Measurements from ENCODE around the gene PCNX1. TPM values are rescaled to one million over a fixed set of nuclear protein-coding genes. Genes with fewer than 3 reads are reported as not detected.
"Not testable (repeated sequence)": the region's sequence is repeated elsewhere in the genome, so short reads cannot be mapped to it uniquely, and the experiment has no call there.

Gene PCNX1
- total RNA-seq, 8 experiments from 2014 or later = 17.2 to 79.9 (median 32.7) TPM

- no peak overlapping the region for H3K4me3 ChIP-seq
- ATAC-seq (replicated peaks in 6 of 8) = no peak
- H3K27ac ChIP-seq = no peak overlapping the region
- in situ Hi-C loops (cut with MboI; ENCODE audit: low pct_unique_long_range_greater_than_20kb in 2 of 9, low sequenced_read_pairs in 9 of 9, unreplicated experiment in 9 of 9) = no loop called here
- H3K4me1 ChIP-seq (replicated peaks in 1 of 2) = no peaks in the 10 kb centered on the region
These were observed 23.7 kb downstream of the PCNX1 start for GRCh38 chr14:70931008-70931407.

GRCh38 chr14:70934084-70934483, 26.8 kb downstream of the PCNX1 start:
- 10 to 100% (median 96%) methylated on average over 3 to 5 of the region's 5 CpGs for WGBS, 10 experiments
- in situ Hi-C loops (cut with MboI; ENCODE audit: low pct_unique_long_range_greater_than_20kb in 2 of 9, low sequenced_read_pairs in 9 of 9, unreplicated experiment in 9 of 9) = no loop called here
- Histone ChIP-seq H3K4me1 (replicated peaks in 1 of 2) (no peaks in the 10 kb centered on the region), H3K27ac (no peak overlapping the region), H3K4me3 (no peak overlapping the region)
- no peak for ATAC-seq (replicated peaks in 6 of 8)

GRCh38 chr14:70934502-70935134, 27.4 kb downstream of the PCNX1 start:
- peak in 3 of 8 experiments; percentile 30 to 87 (median 62) for ATAC-seq (replicated peaks in 6 of 8)
- in situ Hi-C loops (cut with MboI; ENCODE audit: low pct_unique_long_range_greater_than_20kb in 2 of 9, low sequenced_read_pairs in 9 of 9, unreplicated experiment in 9 of 9) = no loop called here
- 0 to 100% (median 56%) methylated on average over 1 to 2 of the region's 2 CpGs for WGBS, 10 experiments

GRCh38 chr14:70935135-70935534, 27.9 kb downstream of the PCNX1 start:
- H3K4me1 ChIP-seq (replicated peaks in 1 of 2) = no peaks in the 10 kb centered on the region
- WGBS, 10 experiments = 18 to 100% (median 91%) methylated on average over 1 to 3 of the region's 3 CpGs; no CpG with 5 or more reads in 2 of the 10 experiments
- no peak overlapping the region for H3K4me3 ChIP-seq
- ATAC-seq (replicated peaks in 6 of 8) = no peak
- no peak overlapping the region for H3K27ac ChIP-seq
- in situ Hi-C loops (cut with MboI; ENCODE audit: low pct_unique_long_range_greater_than_20kb in 2 of 9, low sequenced_read_pairs in 9 of 9, unreplicated experiment in 9 of 9) = no loop called here

More at GRCh38 chr14:70934502-70935134, 27.4 kb downstream of the PCNX1 start:
- Histone ChIP-seq H3K4me3 (no peak overlapping the region), H3K27ac (no peak overlapping the region), H3K4me1 (replicated peaks in 1 of 2) (no peaks in the 10 kb centered on the region)

GRCh38 chr14:70939693-70940092, 32.4 kb downstream of the PCNX1 start:
- H3K27ac ChIP-seq; ATAC-seq (replicated peaks in 6 of 8); in situ Hi-C loops (cut with MboI; ENCODE audit: low pct_unique_long_range_greater_than_20kb in 2 of 9, low sequenced_read_pairs in 9 of 9, unreplicated experiment in 9 of 9); H3K4me1 ChIP-seq (replicated peaks in 1 of 2); H3K4me3 ChIP-seq: not testable (repeated sequence)
- 80 to 100% (median 100%) methylated on average over 1 of the region's 4 CpGs; no CpG with 5 or more reads in 5 of the 10 experiments for WGBS, 10 experiments

GRCh38 chr14:70941637-70942341, 34.5 kb downstream of the PCNX1 start:
- in situ Hi-C loops (cut with MboI; ENCODE audit: low pct_unique_long_range_greater_than_20kb in 2 of 9, low sequenced_read_pairs in 9 of 9, unreplicated experiment in 9 of 9) = not testable (repeated sequence)

GRCh38 chr14:70942342-70942706, 35.1 kb downstream of the PCNX1 start:
- no peaks in the 10 kb centered on the region for H3K4me1 ChIP-seq (replicated peaks in 1 of 2)
- no peak for ATAC-seq (replicated peaks in 6 of 8)
- in situ Hi-C loops (cut with MboI; ENCODE audit: low pct_unique_long_range_greater_than_20kb in 2 of 9, low sequenced_read_pairs in 9 of 9, unreplicated experiment in 9 of 9) = no loop called here
- H3K4me3 ChIP-seq = no peak overlapping the region
- no peak overlapping the region for H3K27ac ChIP-seq

More at GRCh38 chr14:70941637-70942341, 34.5 kb downstream of the PCNX1 start:
- not testable (repeated sequence) for H3K4me3 ChIP-seq; H3K4me1 ChIP-seq (replicated peaks in 1 of 2); H3K27ac ChIP-seq; ATAC-seq (replicated peaks in 6 of 8)
- 96 to 100% (median 100%) methylated on average over 1 to 9 of the region's 15 CpGs; no CpG with 5 or more reads in 1 of the 10 experiments for WGBS, 10 experiments

- H3K27ac ChIP-seq; H3K4me3 ChIP-seq; H3K4me1 ChIP-seq (replicated peaks in 1 of 2); ATAC-seq (replicated peaks in 6 of 8); in situ Hi-C loops (cut with MboI; ENCODE audit: low pct_unique_long_range_greater_than_20kb in 2 of 9, low sequenced_read_pairs in 9 of 9, unreplicated experiment in 9 of 9): not testable (repeated sequence)
- 67 to 100% (median 100%) methylated on average over 1 of the region's 3 CpGs; no CpG with 5 or more reads in 4 of the 10 experiments for WGBS, 10 experiments
These were observed 35.5 kb downstream of the PCNX1 start for GRCh38 chr14:70942721-70943120.

GRCh38 chr14:70943838-70944237, 36.6 kb downstream of the PCNX1 start:
- ATAC-seq (replicated peaks in 6 of 8) = no peak
- WGBS, 10 experiments = 80 to 100% methylated on average over 1 of the region's 1 CpG; no CpG with 5 or more reads in 8 of the 10 experiments
- H3K4me1 ChIP-seq (replicated peaks in 1 of 2) = no peaks in the 10 kb centered on the region
- H3K27ac ChIP-seq = no peak overlapping the region
- no peak overlapping the region for H3K4me3 ChIP-seq
- in situ Hi-C loops (cut with MboI; ENCODE audit: low pct_unique_long_range_greater_than_20kb in 2 of 9, low sequenced_read_pairs in 9 of 9, unreplicated experiment in 9 of 9) = no loop called here

- in situ Hi-C loops (cut with MboI; ENCODE audit: low pct_unique_long_range_greater_than_20kb in 2 of 9, low sequenced_read_pairs in 9 of 9, unreplicated experiment in 9 of 9) = no loop called here
- no peaks in the 10 kb centered on the region for H3K4me1 ChIP-seq (replicated peaks in 1 of 2)
- WGBS, 10 experiments = 92 to 100% (median 100%) methylated on average over 2 to 8 of the region's 8 CpGs; no CpG with 5 or more reads in 3 of the 10 experiments
These were observed 40.5 kb downstream of the PCNX1 start for GRCh38 chr14:70947739-70948138.

GRCh38 chr14:70952485-70952884, 45.2 kb downstream of the PCNX1 start:
- ATAC-seq (replicated peaks in 6 of 8) = no peak
- in situ Hi-C loops (cut with MboI; ENCODE audit: low pct_unique_long_range_greater_than_20kb in 2 of 9, low sequenced_read_pairs in 9 of 9, unreplicated experiment in 9 of 9) = loop anchor here in 2 of 9 experiments (25.0 kb wide), 2 partner anchors 140 to 315 kb away; partner anchors contain the start of genes MAP3K9 (in 1 of the 2) and TTC9 (in 1 of the 2)

More at GRCh38 chr14:70947739-70948138, 40.5 kb downstream of the PCNX1 start:
- no peak for ATAC-seq (replicated peaks in 6 of 8)
- H3K27ac ChIP-seq = no peak overlapping the region
- H3K4me3 ChIP-seq = no peak overlapping the region

GRCh38 chr14:70954068-70954467, 46.8 kb downstream of the PCNX1 start:
- Histone ChIP-seq H3K4me3 (no peak overlapping the region), H3K4me1 (replicated peaks in 1 of 2) (no peaks in the 10 kb centered on the region), H3K27ac (no peak overlapping the region)
- no peak for ATAC-seq (replicated peaks in 6 of 8)
- in situ Hi-C loops (cut with MboI; ENCODE audit: low pct_unique_long_range_greater_than_20kb in 2 of 9, low sequenced_read_pairs in 9 of 9, unreplicated experiment in 9 of 9) = loop anchor here in 2 of 9 experiments (25.0 kb wide), 2 partner anchors 142 to 317 kb away; partner anchors contain the start of genes MAP3K9 (in 1 of the 2) and TTC9 (in 1 of the 2)
- WGBS, 10 experiments = 83 to 100% (median 100%) methylated on average over 1 of the region's 1 CpG; no CpG with 5 or more reads in 1 of the 10 experiments

More at GRCh38 chr14:70952485-70952884, 45.2 kb downstream of the PCNX1 start:
- no peak overlapping the region for H3K27ac ChIP-seq
- H3K4me3 ChIP-seq = no peak overlapping the region
- no peaks in the 10 kb centered on the region for H3K4me1 ChIP-seq (replicated peaks in 1 of 2)
- WGBS, 10 experiments = 93 to 100% (median 100%) methylated on average over 2 to 3 of the region's 3 CpGs

Data from motor neuron (in vitro differentiated cells).